Hindlimb muscle (tissue), 1 donor: ENCODE measurements around the gene IRX4. TPM values are rescaled to one million over a fixed set of nuclear protein-coding genes. Genes with fewer than 3 reads are reported as not detected.
"Not testable (repeated sequence)": the region's sequence is repeated elsewhere in the genome, so short reads cannot be mapped to it uniquely, and the experiment has no call there.

Experiments
- DNase-seq: peaks from one replicate; pipeline ENCODE4 v3.0.0-alpha.2; 2013
- polyA plus RNA-seq: library from polyadenylated mRNA; unstranded; fragments of 120-200 nt; gene quantifications from one replicate; pipeline ENCODE4 v1.2.1, GENCODE V29; 2013; ENCODE audit not compliant: insufficient read length

The IRX4 gene
- polyA plus RNA-seq, 1 donor, result 1.4 TPM

DNA sequence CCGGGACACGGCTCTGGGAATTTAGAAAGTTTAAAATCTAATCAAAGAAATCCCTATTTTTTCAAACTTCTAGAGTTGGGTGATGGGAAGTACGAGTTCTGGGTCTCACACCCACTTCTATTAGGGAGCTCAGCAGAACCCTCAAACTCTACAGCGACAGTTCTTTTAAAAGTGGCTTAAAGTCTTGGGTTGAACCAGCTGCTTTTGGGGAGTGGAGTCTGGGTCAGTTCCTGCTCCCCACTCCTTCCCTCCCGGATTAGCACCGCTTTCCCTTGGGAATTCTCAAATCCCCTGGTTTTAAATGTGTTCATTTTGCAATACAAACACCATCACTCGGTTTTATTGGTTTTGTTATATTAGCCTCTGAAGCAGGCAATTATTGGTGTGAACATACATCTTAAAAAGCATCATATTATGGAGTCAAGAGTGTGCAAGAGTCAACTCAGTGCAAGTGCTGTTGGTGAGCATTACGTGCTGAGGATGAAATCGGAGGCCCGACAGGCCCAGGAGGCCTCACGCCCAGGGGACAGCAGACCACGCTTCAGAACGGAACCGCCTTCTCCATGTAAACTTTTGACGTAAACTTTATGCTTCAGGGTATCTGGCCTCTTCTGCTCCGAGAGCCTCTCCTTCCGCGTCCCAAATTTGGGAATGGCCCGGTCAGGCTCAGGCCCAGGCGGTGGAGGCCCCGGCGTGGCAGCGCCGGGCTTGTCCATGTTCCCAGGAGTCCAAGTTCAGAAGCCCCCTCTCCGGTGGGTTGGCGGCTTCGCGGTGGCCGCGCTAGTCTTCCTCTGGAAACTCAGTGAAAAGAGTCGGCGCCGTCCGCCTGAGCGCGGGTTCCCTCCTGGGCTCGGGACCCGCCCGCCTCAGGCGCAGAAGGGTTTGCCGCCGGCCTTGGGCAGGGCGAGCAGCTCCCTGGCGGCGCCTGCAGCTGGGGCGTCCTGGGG lies 5.3 kb downstream of the IRX4 start:
- DNase-seq, result no peak

DNA sequence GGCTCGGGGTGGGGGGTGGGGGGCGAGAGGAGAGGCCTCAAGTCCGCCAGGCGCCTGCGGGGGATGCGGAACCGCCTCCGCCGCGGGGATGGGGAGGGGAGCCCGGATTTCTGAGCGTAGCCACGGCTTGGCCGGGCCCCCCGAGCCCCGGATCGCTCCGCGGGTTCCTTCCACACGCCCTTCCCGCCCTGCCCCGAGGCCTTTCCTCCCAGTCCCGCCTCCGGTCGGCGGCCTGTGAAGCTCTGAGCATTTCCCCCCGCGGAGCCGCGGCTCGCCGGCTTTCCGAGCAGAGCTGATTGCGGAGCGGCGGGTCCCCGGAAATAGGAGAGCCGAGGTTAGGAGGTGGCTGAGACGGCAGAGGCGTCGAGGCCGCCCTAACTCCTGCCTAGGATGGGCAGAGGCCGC lies 6.1 kb downstream of the IRX4 start:
- no peak for DNase-seq

DNA sequence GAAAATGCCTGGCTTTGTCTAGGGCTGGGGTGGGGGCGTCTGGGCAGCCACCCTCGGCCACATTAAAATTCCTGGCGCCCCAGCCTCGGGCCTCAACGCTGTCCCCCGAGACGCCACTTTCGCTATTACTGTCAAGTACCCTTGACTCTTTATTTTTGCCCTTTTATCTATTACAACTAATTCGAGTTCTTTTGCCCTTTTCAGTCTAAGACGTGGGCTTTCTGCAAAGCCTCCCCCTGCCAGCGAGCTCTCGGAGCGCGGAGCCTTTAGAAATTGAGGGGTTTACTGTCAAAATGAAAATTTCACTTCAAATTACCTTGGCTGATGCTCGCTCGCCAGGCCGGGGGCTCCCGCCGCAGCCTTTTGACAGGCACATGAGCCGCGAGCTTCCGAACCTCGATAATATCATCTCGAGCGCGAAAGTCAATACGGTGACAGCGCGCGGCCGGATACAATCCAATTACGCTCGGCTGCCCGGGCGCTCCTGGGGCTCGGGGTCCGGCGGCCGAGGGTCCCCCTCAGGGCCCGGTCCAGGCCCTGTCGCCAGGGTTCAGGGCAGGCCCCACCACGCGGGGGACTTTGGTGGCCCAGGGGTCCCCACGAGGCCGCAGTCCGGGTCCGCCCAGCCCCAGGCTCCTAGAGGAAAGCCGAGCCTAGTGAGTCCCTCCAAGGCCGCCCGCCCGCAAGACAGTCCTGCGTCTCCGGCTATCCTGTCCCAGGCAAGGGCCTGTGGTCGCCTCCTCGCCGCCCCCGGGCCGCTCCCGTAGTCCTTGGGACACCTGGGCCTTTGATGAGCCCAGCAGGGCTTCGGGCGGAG lies 6.7 kb downstream of the IRX4 start:
- DNase-seq, result no peak

DNA sequence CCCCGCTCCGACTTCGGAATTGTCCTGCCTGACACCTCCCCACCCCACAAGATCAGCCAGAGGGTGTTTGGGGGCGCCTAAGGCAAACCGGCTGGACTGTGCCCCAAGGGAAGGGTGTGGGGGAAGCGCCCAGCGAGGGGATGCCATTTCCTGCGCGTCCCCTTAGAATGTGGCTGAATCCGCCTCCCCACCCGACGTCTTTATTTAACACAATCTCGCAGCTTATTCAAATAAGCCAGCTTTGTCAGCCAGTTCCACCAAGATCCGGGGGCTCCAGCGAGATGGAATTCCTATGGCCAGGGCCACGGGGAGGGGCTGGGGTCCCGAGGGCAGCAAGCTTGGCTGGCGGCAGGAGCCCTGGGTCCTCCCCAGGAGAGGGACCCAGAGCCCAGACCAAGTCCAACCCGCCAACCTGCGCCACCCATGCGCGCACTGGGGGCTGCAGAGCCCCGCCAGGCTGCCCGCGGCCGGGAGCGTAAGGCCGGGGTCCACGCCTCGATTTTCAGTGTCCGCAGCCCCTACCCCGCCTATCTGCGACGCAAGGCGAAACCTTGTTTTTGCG lies 7.4 kb downstream of the IRX4 start:
- no peak for DNase-seq

DNA sequence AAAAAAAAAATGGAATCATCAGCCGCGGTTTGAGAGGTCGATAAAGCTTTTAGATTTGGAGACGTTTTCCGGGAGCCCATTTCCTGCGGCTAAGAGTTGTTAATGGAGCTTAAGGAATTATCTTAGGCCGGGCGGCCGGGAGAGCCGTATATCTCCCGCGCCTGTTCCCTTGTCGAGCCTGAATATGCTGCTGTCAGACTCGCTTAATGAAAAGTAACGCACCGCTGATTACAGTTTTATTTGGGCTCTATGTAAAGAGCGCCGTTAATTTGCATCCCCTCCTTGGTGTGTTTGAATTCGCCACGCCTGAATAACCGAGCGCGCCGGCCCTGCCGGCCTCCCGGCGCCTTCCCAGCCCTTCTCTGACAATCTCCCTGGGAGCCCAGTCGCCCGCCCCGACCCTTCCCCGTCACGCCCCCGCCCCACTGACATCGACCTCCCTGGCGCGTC lies 7.9 kb downstream of the IRX4 start:
- no peak for DNase-seq

DNA sequence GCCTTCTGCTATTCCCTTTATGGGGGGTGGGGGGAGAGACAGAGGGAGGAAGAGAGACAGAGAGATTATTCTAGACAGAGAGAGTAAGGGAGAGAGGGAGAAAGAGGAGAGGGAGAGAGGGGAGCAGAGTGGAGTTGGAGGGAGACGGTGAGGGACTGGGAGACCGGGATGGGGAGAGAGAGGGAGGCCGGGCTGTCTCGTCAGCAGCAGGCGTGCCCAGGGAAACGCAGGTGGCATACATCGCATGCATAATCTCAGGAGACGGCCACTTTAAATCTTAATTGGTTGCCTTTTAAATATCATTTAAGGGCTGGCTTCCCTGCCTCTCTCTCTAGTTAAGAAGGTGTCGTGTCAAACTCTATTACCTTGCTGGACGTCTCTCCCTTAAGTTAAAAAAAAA lies 8.4 kb downstream of the IRX4 start:
- DNase-seq, result no peak

DNA sequence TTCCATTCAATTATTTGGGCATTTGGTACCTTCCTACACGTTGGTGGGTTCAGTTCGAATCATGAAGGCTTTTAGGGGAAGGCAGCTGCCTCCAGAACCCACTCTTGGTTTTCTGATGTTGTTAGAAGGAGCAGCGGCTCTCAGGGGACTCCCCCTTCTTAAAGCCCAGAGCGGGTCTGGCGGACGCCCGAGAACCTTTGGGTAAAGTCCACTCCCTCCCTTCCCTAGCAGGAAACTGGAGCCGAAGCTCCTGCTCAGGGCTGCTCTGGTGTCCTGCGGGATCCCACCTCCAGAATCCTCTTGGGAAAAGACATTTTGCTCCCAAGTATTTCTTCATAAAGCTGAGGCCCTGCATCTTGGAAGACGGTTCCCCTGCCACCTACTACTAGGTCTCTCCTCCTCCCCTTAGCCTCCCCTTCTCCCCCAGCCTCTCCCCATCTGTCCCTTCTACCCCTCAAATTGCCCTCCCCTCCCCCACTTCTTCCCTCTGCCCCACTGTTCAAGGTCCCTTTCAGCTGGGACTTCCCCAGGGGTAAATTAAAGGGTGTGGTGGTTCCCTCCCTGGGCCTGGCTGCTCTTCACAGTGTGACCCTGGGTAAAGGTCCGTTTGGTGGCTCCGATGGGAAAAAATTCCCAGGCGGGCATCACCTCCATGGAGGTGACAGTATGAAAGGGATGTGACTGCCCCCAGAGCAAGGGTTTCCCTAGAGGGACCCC lies 9.3 kb downstream of the IRX4 start:
- no peak for DNase-seq

DNA sequence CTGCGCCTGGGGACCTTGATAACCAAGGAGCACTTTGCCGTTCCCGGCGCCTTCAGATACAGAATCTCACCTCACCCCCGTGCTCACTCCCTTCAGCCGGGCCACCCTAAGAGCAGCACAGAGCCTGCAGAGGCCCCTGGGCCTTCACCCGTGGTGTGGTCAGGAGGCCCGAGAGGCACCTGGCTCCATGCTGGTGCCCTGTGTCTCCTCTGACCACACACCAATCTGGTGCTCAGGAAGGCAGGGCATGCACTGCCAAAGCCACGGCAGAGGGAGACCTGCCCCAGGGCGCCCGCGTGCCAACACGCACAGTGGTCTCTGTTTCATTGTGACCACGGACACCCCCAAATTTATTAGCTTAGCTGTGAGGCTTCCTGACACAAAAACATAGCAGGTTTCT lies 11.3 kb downstream of the IRX4 start:
- DNase-seq, result no peak

DNA sequence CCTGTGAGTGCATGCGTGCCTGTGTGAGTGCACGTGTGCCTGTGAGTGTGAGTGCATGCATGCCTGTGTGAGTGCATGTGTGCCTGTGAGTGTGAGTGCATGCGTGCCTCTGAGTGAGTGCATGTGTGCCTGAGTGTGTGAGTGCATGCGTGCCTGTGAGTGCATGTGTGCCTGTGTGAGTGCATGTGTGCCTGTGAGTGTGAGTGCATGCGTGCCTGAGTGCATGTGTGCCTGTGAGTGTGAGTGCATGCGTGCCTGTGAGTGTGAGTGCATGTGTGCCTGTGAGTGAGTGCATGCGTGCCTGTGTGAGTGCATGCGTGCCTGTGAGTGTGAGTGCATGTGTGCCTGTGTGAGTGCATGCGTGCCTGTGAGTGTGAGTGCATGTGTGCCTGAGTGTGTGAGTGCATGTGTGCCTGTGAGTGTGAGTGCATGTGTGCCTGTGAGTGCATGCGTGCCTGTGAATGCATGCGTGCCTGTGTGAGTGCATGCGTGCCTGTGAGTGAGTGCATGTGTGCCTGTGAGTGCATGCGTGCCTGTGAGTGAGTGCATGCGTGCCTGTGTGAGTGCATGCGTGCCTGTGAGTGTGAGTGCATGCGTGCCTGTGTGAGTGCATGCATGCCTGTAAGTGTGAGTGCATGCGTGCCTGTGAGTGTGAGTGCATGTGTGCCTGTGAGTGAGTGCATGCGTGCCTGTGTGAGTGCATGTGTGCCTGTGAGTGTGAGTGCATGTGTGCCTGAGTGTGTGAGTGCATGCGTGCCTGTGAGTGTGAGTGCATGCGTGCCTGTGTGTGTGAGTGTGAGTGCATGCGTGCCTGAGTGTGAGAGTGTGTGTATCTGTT lies 12.1 kb downstream of the IRX4 start:
- DNase-seq, result not testable (repeated sequence)

DNA sequence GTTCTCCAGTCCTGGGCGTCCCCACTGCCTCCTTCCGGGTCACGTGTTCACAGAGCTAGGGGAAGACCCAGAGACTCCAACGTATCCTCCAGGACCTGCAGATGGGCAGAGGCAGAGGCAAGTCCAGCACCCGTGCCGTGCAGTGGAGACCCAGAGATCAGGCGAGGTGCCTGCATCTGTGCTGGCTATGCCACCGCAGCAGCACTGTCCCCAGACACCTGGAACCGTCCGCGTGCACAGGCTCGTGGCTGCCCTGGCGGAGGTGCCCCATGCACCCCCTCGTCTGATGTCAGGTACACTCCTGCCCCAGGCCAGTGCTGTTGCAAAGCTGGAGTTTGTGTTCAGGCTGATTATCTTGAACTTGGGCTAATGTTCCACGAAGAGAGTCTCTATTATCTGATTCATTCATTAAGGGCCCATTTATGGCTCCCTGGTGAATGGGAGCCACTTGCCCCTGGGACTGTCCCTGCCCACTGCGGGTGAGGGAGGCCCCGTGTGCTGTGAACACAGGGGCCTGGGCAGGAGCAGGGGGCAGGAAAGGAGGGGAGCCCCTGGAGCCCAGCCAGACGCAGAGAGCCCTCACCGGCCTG lies 13.7 kb downstream of the IRX4 start:
- DNase-seq, result no peak

DNA sequence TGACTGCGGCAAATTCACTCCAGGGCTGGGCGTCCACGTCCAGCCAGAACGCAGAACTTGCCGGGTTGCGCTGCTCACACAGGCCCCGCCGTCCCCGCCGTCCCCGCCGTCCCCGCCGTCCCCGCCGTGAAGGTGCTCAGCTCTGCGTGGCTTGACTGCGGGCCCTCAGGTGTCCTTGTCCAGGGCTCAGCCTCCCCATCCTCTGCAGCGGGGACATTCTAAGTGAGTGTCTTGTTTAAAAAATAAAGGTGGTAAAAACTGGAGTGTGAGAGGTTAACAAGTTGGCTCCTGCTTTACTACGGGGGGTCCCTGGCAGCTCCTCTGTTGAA lies 14.9 kb downstream of the IRX4 start:
- no peak for DNase-seq

DNA sequence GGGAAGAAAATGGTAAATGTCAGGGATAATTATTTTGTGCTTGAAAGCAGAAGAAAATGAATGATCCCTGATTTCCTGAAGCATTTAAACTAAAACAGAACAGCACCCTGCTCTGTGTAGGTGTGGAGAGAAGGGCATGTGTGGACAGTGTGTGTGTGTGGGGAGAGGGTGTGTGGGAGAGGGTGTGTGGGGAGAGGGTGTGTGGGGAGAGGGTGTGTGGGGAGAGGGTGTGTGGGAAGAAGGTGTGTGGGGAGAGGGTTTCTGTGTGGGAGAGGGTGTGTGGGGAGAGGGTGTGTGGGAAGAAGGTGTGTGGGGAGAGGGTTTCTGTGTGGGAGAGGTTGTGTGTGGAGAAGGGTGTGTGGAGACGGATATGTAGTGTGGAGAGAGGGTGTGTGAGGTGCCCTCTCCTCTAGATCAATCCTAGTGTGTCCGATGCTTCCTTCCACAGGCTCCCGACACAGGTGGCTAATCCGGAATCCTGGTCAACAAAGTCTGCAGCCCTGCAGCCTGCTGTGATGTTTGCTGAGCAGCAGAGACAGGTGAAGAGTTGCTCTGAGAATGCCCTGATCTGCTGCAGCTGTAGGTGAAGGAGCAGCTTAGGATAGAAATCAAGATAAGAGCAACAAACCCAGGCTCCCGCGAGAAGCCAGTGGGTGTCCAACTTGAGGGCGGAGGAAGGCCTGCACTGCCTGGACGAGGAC lies 15.5 kb downstream of the IRX4 start:
- DNase-seq, result no peak

DNA sequence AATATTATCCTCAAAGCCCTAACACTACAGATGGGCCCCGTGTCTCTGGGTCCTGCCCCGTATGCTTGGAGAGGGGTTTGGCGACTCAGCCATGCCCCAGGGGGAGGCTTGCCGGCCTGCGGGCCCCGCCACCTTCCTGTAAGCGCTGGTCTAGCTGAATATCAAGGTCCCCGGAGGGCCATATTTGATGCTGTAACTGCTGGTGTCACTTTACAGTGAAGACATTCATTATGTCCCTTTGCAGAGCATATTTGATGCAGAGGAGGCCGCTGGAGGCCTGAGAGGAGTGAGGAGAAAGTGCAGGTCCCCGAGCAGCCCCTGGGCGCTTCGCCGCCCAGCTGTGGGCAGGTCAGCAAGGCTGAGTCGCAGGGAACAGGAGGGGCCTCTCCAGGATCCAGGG lies 16.8 kb downstream of the IRX4 start:
- no peak for DNase-seq

DNA sequence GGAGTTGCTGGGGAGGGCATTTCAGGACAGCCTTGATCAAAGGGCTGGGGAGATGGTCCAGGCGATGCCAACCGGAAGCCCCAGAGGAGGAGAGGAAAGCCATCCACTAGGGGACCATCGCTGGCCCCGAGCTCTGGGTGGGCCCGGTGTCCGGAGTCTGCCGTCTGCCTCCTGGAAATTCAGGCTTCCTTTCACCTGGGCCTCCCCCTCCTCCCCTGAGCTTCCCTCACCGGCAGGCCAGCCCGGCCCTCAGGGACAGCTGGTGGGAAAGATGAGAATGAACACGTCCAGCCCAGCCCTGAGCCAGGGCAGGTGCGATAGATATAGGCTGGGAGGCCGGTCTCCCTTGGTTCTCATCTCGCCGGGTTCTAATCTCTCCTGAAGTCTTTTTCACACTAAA lies 17.2 kb downstream of the IRX4 start:
- DNase-seq, result no peak

DNA sequence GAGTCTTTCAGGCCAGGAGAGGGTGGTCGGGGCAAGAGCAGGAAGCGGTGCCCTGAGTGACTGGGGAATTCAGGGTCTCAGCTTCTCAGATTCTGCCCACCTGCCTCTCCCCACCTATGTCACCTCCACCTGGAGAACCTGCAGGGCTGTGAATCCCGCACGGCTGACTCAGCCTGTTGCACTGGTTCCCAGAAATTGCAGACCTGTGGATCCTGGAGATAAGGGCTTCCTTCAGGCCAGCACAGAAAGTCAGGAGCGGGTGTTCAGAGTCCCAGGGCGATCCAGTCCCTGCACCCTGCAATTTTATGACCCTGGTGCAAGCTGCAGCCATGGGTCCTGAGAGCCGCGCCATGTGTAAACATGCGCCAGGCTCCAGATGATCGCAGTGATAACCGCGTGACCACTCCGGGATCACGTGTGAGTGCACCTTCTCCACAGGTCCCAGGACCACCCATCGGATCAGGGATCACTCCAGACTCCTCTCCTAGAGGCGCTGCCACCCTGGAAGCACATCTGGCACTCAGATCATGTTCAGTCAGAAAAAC lies 17.8 kb downstream of the IRX4 start:
- no peak for DNase-seq

DNA sequence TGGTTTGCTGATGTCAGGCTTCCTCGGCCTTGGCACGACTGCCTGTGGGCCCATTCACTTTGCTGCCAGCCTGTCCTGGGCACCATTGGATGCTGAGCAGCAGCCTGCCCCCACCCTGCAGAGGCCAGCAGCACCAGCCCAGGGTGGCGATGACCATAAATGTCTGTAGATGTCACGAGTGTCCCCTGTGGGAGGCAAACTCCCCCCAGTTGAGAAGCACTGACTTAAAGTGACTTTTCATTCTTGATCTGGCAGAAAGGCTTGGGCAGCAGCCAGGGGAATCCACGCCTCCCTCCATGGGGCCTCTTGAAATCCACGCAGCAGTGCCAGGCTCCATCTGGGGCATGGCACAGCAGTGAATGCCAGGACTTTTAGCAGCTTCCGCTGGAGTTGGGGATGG lies 21.8 kb downstream of the IRX4 start:
- DNase-seq, result no peak

DNA sequence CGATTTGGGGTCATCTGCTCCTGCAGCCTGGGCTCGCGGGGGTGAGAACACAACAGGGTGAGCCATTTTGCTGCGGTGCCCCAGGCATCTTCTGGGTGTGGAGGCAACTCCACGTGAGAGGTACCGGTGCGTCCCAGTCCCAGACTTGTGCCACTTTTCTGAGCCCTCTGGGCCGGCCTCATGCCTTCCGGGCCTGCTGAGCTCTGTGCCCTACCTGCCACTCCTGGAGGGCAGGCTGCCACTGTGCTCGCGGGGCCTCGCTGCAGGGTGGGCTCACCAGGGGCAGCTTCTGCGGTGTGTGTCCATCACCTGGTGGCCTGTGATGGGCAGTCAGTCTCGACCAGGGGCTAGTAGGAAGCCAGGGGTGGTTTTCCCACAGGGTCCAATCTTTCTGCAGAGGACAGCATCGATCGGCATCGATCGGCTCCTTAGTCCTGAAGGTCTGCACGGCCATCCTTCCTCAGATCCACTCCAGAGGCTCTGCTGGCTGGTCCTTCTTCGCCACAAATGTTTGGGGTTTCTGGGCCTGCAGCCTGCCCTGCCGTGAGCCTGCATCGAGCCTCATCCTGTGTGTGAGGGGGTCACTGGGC lies 22.6 kb downstream of the IRX4 start:
- no peak for DNase-seq

DNA sequence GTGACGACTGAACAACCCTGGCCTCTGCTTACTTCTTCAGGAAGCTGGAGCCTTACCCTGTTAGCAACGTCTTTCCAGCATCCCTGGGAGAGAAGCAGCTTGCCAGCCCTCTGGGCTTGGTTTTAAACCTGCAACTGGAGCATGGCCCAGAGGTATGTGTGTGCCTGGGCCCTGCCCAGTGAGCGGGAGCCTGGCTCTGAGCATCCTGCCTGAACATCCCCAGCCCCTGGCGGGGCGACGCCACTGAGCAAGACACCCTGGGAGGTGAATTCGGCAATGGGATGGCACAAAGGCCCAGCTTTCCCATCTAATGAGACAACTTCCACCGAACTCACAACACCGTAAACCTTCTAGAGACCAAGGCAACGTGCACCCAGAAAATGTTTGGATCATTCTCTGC lies 23.6 kb downstream of the IRX4 start:
- no peak for DNase-seq

DNA sequence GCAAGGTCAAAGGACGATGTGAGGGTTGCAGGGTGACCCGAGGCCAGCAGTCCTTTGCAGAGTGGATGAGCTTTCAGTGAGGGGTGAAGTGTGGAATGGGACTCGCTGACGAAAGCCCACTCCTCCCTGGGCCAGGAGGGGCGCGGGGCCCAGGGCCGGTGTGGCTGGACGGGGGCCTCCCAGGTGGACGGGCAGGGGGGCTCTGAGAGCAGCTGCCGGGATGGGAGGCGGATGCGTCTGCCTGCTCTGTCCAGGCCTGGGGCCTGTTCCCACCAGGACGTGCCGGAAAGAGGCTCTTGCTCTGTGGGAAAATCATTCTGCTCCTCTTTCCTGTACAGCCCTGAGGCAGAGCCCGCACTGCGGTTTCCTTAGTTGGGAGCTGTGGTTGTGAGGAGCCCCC lies 24.3 kb downstream of the IRX4 start:
- no peak for DNase-seq

DNA sequence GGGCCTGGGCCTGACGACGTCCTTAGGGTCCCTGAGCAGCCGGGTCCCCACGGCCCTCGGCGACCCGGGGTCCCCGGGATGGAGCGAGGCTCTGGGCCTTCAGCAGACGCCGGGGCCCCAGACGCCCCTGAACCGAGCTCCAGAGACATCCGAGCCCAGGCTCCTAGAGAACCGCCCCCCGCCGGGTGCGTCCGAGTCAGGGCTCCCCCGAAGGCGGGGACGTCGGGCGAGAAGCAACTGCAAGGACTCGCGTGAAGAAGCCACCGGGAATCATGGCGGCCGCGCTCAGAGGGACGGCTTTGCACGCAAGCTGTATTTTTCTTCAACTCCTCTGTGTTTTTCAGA lies 25.5 kb downstream of the IRX4 start:
- DNase-seq, result no peak
